ENCODE results near the gene CYP26A1.
"Not testable (repeated sequence)": the region's sequence is repeated elsewhere in the genome, so short reads cannot be mapped to it uniquely, and the experiment has no call there.

Gene CYP26A1

GRCh38 chr10:93095225-93095624 is 21.5 kb downstream of the CYP26A1 start:
- Mint-ChIP-seq H3K27me3 (peaks cover 32% of the 10 kb centered on the region), H3K27ac (ENCODE audit: low read depth) (no peak overlapping the region), H3K4me3 (no peak overlapping the region)

GRCh38 chr10:93096901-93097300 is 23.2 kb downstream of the CYP26A1 start:
- peaks cover 24% of the 10 kb centered on the region for H3K27me3 Mint-ChIP-seq
- no peak overlapping the region for H3K27ac Mint-ChIP-seq (ENCODE audit: low read depth)
- no peaks in the 10 kb centered on the region for H3K4me1 Mint-ChIP-seq
- ATAC-seq (replicated peaks; ENCODE audit: extremely low read depth, poor library complexity, severe bottlenecking) (no peak), DNase-seq (ENCODE audit: low spot score in 2 of 2) (no peak)
- no peaks in the 10 kb centered on the region for H3K9me3 Mint-ChIP-seq
- no peaks in the 10 kb centered on the region for H3K36me3 Mint-ChIP-seq (ENCODE audit: insufficient read depth)
- no peak overlapping the region for H3K4me3 Mint-ChIP-seq

More at GRCh38 chr10:93095225-93095624, 21.5 kb downstream of the CYP26A1 start:
- ATAC-seq (replicated peaks; ENCODE audit: extremely low read depth, poor library complexity, severe bottlenecking) (no peak), DNase-seq (ENCODE audit: low spot score in 2 of 2) (no peak)
- no peaks in the 10 kb centered on the region for H3K9me3 Mint-ChIP-seq
- H3K36me3 Mint-ChIP-seq (ENCODE audit: insufficient read depth) = no peaks in the 10 kb centered on the region
- no peaks in the 10 kb centered on the region for H3K4me1 Mint-ChIP-seq

DNA sequence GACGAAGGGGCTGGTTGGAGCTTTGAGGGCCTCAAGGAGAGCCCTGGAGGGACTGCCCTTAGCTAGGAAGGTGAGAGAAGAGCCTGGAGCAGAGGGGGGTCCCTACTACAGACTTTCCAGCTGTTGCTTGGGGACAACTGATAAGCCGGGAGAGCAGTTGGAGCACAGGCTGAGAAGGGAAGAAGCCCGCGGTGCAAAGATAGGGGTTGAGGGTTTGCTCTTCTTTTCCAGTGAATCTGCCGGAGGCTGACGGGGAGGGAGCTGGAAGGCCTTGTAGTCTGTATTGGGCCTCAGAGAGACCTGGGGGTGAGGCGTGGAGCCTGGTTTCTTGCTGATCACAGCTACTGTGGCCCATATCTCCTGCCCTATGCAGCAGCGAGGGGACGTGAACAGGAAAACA is 23.7 kb downstream of the CYP26A1 start:
- Mint-ChIP-seq H3K27me3 (peaks cover 24% of the 10 kb centered on the region), H3K9me3 (no peaks in the 10 kb centered on the region), H3K27ac (ENCODE audit: low read depth) (no peak overlapping the region), H3K4me1 (no peaks in the 10 kb centered on the region), H3K36me3 (ENCODE audit: insufficient read depth) (no peaks in the 10 kb centered on the region), H3K4me3 (no peak overlapping the region)
- no peak for DNase-seq (ENCODE audit: low spot score in 2 of 2)
- ATAC-seq (replicated peaks; ENCODE audit: extremely low read depth, poor library complexity, severe bottlenecking) = no peak

DNA sequence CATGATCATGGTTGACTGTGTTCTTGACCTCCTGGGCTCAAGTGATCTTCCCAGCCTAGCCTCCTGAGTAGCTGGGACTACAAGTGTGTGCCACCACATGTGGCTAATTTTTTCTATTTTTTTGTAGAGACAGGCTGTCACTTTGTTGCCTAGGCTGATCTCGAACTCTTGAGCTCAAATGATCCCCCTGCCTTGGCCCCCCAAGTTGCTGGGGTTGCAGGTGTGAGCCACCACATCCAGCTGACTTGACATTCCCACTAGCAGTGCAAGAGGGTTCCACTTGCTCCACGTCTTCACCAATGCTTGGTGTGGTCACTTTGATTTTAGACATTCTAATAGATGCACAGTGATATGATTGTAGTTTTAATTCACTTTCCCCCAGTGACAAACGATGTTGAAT is 25.1 kb downstream of the CYP26A1 start:
- H3K9me3 Mint-ChIP-seq = no peaks in the 10 kb centered on the region
- no peak for DNase-seq (ENCODE audit: low spot score in 2 of 2)
- no peak overlapping the region for H3K4me3 Mint-ChIP-seq
- H3K27ac Mint-ChIP-seq (ENCODE audit: low read depth) = no peak overlapping the region
- ATAC-seq (replicated peaks; ENCODE audit: extremely low read depth, poor library complexity, severe bottlenecking) = no peak
- no peaks in the 10 kb centered on the region for H3K36me3 Mint-ChIP-seq (ENCODE audit: insufficient read depth)
- peaks cover 22% of the 10 kb centered on the region for H3K27me3 Mint-ChIP-seq
- H3K4me1 Mint-ChIP-seq = no peaks in the 10 kb centered on the region

GRCh38 chr10:93099670-93100069 is 26.0 kb downstream of the CYP26A1 start:
- Mint-ChIP-seq H3K9me3 (no peaks in the 10 kb centered on the region), H3K27ac (ENCODE audit: low read depth) (no peak overlapping the region), H3K4me1 (no peaks in the 10 kb centered on the region), H3K4me3 (no peak overlapping the region), H3K36me3 (ENCODE audit: insufficient read depth) (no peaks in the 10 kb centered on the region), H3K27me3 (peaks cover 18% of the 10 kb centered on the region)
- no peak for DNase-seq (ENCODE audit: low spot score in 2 of 2)
- ATAC-seq (replicated peaks; ENCODE audit: extremely low read depth, poor library complexity, severe bottlenecking) = no peak

- not testable (repeated sequence) for H3K4me3 Mint-ChIP-seq; H3K9me3 Mint-ChIP-seq; DNase-seq (ENCODE audit: low spot score in 2 of 2); H3K36me3 Mint-ChIP-seq (ENCODE audit: insufficient read depth); H3K4me1 Mint-ChIP-seq; ATAC-seq (replicated peaks; ENCODE audit: extremely low read depth, poor library complexity, severe bottlenecking); H3K27ac Mint-ChIP-seq (ENCODE audit: low read depth)
- peaks cover 17% of the 10 kb centered on the region for H3K27me3 Mint-ChIP-seq
Observed at GRCh38 chr10:93101148-93101547, 27.5 kb downstream of the CYP26A1 start.

GRCh38 chr10:93103953-93104352 is 30.3 kb downstream of the CYP26A1 start:
- H3K4me3 Mint-ChIP-seq = no peak overlapping the region
- ATAC-seq (replicated peaks; ENCODE audit: extremely low read depth, poor library complexity, severe bottlenecking) (no peak), DNase-seq (ENCODE audit: low spot score in 2 of 2) (no peak)
- no peaks in the 10 kb centered on the region for H3K4me1 Mint-ChIP-seq
- H3K27me3 Mint-ChIP-seq = peaks cover 18% of the 10 kb centered on the region
- H3K9me3 Mint-ChIP-seq = no peaks in the 10 kb centered on the region
- no peak overlapping the region for H3K27ac Mint-ChIP-seq (ENCODE audit: low read depth)
- no peaks in the 10 kb centered on the region for H3K36me3 Mint-ChIP-seq (ENCODE audit: insufficient read depth)

DNA sequence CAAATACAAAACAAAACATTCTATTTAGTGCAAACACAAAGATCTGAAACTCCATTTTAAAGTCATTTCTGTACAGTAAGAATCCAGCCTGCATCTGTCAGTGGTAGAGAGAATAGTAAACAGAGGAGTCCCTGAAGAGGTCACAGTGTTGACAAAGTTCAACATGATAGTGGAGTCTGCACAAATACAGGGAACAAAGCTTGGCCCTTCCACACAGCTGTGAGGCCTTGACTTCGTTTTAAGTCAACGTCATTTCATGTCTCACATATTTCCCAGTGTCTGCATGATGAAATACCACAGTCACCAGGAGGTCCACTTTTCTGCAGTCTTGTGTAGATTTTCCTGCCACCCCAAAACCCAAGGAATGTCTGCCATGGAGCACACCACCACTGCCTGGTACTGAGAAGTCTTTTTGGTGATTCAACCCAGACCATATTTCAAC is 33.0 kb downstream of the CYP26A1 start:
- H3K4me3 Mint-ChIP-seq = no peak overlapping the region
- no peak for DNase-seq (ENCODE audit: low spot score in 2 of 2)
- H3K36me3 Mint-ChIP-seq (ENCODE audit: insufficient read depth) = no peaks in the 10 kb centered on the region
- no peak for ATAC-seq (replicated peaks; ENCODE audit: extremely low read depth, poor library complexity, severe bottlenecking)
- peaks cover 34% of the 10 kb centered on the region for H3K27me3 Mint-ChIP-seq
- no peaks in the 10 kb centered on the region for H3K4me1 Mint-ChIP-seq
- H3K9me3 Mint-ChIP-seq = no peaks in the 10 kb centered on the region
- no peak overlapping the region for H3K27ac Mint-ChIP-seq (ENCODE audit: low read depth)

GRCh38 chr10:93110472-93111146 is 36.9 kb downstream of the CYP26A1 start:
- DNase-seq (ENCODE audit: low spot score in 2 of 2) (no peak), ATAC-seq (replicated peaks; ENCODE audit: extremely low read depth, poor library complexity, severe bottlenecking) (no peak)
- peaks cover 47% of the 10 kb centered on the region for H3K27me3 Mint-ChIP-seq
- H3K36me3 Mint-ChIP-seq (ENCODE audit: insufficient read depth) = no peaks in the 10 kb centered on the region
- no peak overlapping the region for H3K27ac Mint-ChIP-seq (ENCODE audit: low read depth)
- no peaks in the 10 kb centered on the region for H3K9me3 Mint-ChIP-seq
- no peaks in the 10 kb centered on the region for H3K4me1 Mint-ChIP-seq
- no peak overlapping the region for H3K4me3 Mint-ChIP-seq

DNA sequence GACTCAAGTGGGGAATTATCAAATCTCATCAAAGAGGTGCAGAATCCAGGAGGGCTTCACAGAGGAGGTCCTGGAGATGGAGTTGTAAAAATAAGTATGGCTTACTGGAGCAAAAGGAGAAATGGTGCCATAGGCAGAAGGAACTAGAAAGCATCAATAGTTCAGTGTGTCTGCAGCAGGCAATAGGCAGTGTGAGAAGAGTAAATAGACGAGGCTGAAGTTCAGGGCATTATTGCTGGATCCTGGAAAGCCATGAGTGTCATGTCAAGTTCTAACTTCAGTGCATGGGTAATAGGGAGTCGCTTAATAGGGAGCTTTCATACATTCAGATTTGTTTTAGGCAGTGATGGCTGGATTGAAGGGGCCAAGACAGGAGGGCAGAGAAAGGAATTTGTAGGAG is 39.3 kb downstream of the CYP26A1 start:
- Mint-ChIP-seq H3K4me1 (no peaks in the 10 kb centered on the region), H3K9me3 (no peaks in the 10 kb centered on the region), H3K4me3 (no peak overlapping the region), H3K36me3 (ENCODE audit: insufficient read depth) (no peaks in the 10 kb centered on the region), H3K27me3 (peaks cover 47% of the 10 kb centered on the region), H3K27ac (ENCODE audit: low read depth) (no peak overlapping the region)
- ATAC-seq (replicated peaks; ENCODE audit: extremely low read depth, poor library complexity, severe bottlenecking) (no peak), DNase-seq (ENCODE audit: low spot score in 2 of 2) (no peak)

DNA sequence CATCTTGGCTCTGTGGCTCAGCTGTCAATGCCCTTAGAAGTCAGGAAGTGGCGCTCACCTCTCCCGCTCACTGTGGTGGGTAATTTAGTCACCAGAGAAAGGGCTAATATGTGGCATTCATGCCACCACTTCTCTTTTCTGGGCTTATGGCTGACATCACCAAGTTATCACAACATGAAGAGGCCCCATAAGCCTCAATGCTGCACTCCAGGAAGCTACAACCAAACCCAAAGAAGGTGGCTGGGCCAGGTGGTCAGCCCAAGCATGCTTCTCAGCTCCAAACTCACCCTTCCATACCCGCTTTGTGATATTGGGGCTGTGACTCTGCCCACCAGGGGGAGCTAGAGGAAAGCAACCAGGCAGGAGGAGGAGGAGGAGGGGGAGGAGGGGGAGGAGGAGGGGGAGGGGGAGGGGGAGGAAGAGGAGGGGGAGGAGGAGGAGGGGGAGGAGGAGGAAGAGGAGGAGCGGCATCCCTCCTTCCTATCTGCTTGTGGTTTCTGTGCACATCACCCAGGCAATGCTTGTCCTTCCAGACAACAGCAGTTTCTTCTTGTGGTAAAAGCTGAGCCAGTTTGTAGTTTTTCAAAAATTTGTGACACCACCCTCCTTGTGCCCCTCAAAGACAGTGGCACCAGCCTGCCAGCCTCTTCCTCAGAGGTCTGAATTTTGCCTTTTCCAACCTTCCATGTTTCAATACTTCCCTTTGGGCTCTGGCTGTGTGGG is 42.1 kb downstream of the CYP26A1 start:
- H3K9me3 Mint-ChIP-seq = no peaks in the 10 kb centered on the region
- H3K27ac Mint-ChIP-seq (ENCODE audit: low read depth) = no peak overlapping the region
- ATAC-seq (replicated peaks; ENCODE audit: extremely low read depth, poor library complexity, severe bottlenecking) (peak; percentile 57), DNase-seq (ENCODE audit: low spot score in 2 of 2) (peak; percentile 36 to 44)
- H3K4me3 Mint-ChIP-seq = no peak overlapping the region
- no peaks in the 10 kb centered on the region for H3K36me3 Mint-ChIP-seq (ENCODE audit: insufficient read depth)
- H3K27me3 Mint-ChIP-seq = peaks cover 44% of the 10 kb centered on the region
- no peaks in the 10 kb centered on the region for H3K4me1 Mint-ChIP-seq

GRCh38 chr10:93121311-93121710 is 47.6 kb downstream of the CYP26A1 start:
- Mint-ChIP-seq H3K4me3 (no peak overlapping the region), H3K36me3 (ENCODE audit: insufficient read depth) (peaks cover 3% of the 10 kb centered on the region), H3K9me3 (peaks cover 12% of the 10 kb centered on the region), H3K27ac (ENCODE audit: low read depth) (no peak overlapping the region), H3K4me1 (peaks cover 5% of the 10 kb centered on the region), H3K27me3 (peaks cover 28% of the 10 kb centered on the region)
- DNase-seq (ENCODE audit: low spot score in 2 of 2) (no peak), ATAC-seq (replicated peaks; ENCODE audit: extremely low read depth, poor library complexity, severe bottlenecking) (no peak)

- H3K4me1 Mint-ChIP-seq = peaks cover 5% of the 10 kb centered on the region
- peaks cover 28% of the 10 kb centered on the region for H3K27me3 Mint-ChIP-seq
- peaks cover 4% of the 10 kb centered on the region for H3K36me3 Mint-ChIP-seq (ENCODE audit: insufficient read depth)
- no peak overlapping the region for H3K4me3 Mint-ChIP-seq
- no peak overlapping the region for H3K27ac Mint-ChIP-seq (ENCODE audit: low read depth)
- DNase-seq (ENCODE audit: low spot score in 2 of 2) (no peak), ATAC-seq (replicated peaks; ENCODE audit: extremely low read depth, poor library complexity, severe bottlenecking) (no peak)
- H3K9me3 Mint-ChIP-seq = peaks cover 17% of the 10 kb centered on the region
Observed at GRCh38 chr10:93123766-93124165, 50.1 kb downstream of the CYP26A1 start.
